ENCODE measurements around the gene MOCOS. TPM values are rescaled to one million over a fixed set of nuclear protein-coding genes. Genes with fewer than 3 reads are reported as not detected.

MOCOS gene
- total RNA-seq, 1 experiment from 2014 or later, result 3.0 TPM

DNA sequence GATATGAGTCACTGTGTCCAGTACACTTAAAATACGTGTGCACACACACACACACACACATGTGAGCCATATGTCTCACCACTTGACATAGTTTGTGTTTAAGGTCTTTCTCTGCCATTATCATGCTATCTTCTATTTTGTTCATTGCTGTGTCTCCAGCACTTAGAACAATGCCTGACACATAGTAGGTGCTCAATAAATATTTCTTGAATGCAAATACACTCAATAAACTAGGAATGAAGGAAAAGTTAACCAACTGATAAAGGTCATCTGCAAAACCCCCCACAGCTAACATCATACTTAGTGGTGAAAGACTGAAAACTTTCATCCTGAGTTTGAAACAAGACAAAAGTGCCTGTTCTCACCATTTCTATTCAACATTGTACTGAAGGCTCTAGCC lies 4.4 kb downstream of the MOCOS start:
- H3K36me3 ChIP-seq (ENCODE audit: control insufficient read depth, insufficient read depth, low read length), result no peaks in the 10 kb centered on the region
- no TSS peak for BruUV-seq (replicated peaks)
- no peak for ATAC-seq
- no peak overlapping the region for H3K27ac ChIP-seq (ENCODE audit: low read length)
- intact Hi-C loops (cut with micrococcal nuclease; ENCODE audit: unreplicated experiment), result no loop called here
- H3K4me1 ChIP-seq (ENCODE audit: control insufficient read depth, insufficient read depth, low read length), result 0 out of 2 replicates have a peak, but pooled peaks cover 5% of the 10 kb centered on the region
- ChIA-PET POLR2A (no interaction called here), CTCF (no interaction called here)
- no peak for DNase-seq (ENCODE audit: low read depth, low spot score)
- no peak overlapping the region for H3K4me3 ChIP-seq (ENCODE audit: low read depth in 2 of 2, low read length in 2 of 2)
- in situ Hi-C loops (cut with HindIII; ENCODE audit: low pct_unique_long_range_greater_than_20kb, low sequenced_read_pairs), result no loop called here
- H3K9me3 ChIP-seq (ENCODE audit: control insufficient read depth, insufficient read depth, low read depth, low read length), result no peaks in the 10 kb centered on the region
- no peaks in the 10 kb centered on the region for H3K27me3 ChIP-seq (ENCODE audit: control insufficient read depth, insufficient read depth, low read length)
- TF ChIP-seq, protein P1, sequence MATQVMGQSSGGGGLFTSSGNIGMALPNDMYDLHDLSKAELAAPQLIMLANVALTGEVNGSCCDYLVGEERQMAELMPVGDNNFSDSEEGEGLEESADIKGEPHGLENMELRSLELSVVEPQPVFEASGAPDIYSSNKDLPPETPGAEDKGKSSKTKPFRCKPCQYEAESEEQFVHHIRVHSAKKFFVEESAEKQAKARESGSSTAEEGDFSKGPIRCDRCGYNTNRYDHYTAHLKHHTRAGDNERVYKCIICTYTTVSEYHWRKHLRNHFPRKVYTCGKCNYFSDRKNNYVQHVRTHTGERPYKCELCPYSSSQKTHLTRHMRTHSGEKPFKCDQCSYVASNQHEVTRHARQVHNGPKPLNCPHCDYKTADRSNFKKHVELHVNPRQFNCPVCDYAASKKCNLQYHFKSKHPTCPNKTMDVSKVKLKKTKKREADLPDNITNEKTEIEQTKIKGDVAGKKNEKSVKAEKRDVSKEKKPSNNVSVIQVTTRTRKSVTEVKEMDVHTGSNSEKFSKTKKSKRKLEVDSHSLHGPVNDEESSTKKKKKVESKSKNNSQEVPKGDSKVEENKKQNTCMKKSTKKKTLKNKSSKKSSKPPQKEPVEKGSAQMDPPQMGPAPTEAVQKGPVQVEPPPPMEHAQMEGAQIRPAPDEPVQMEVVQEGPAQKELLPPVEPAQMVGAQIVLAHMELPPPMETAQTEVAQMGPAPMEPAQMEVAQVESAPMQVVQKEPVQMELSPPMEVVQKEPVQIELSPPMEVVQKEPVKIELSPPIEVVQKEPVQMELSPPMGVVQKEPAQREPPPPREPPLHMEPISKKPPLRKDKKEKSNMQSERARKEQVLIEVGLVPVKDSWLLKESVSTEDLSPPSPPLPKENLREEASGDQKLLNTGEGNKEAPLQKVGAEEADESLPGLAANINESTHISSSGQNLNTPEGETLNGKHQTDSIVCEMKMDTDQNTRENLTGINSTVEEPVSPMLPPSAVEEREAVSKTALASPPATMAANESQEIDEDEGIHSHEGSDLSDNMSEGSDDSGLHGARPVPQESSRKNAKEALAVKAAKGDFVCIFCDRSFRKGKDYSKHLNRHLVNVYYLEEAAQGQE (IDR thresholded peaks at IDR 0.05; ENCODE audit: insufficient read depth in 1 of 2, low read depth in 2 of 2, low read length in 1 of 2), result no peak
- TF ChIP-seq, protein P2, sequence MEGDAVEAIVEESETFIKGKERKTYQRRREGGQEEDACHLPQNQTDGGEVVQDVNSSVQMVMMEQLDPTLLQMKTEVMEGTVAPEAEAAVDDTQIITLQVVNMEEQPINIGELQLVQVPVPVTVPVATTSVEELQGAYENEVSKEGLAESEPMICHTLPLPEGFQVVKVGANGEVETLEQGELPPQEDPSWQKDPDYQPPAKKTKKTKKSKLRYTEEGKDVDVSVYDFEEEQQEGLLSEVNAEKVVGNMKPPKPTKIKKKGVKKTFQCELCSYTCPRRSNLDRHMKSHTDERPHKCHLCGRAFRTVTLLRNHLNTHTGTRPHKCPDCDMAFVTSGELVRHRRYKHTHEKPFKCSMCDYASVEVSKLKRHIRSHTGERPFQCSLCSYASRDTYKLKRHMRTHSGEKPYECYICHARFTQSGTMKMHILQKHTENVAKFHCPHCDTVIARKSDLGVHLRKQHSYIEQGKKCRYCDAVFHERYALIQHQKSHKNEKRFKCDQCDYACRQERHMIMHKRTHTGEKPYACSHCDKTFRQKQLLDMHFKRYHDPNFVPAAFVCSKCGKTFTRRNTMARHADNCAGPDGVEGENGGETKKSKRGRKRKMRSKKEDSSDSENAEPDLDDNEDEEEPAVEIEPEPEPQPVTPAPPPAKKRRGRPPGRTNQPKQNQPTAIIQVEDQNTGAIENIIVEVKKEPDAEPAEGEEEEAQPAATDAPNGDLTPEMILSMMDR (IDR thresholded peaks at IDR 0.05), result no peak
- TF ChIP-seq SIN3A (IDR thresholded peaks at IDR 0.05; ENCODE audit: borderline replicate concordance, insufficient read depth, low read depth, low read length), result no peak
- TF ChIP-seq POLR2AphosphoS5 (IDR thresholded peaks at IDR 0.05; ENCODE audit: low read depth, low read length), result no peak
- TF ChIP-seq TCF7L2 (IDR thresholded peaks at IDR 0.05; ENCODE audit: low read depth, low read length), result no peak

GRCh38 chr18:36194600-36195315 lies 7.5 kb downstream of the MOCOS start:
- ATAC-seq (no peak), DNase-seq (ENCODE audit: low read depth, low spot score) (no peak)
- no TSS peak for BruUV-seq (replicated peaks)
- no peak overlapping the region for H3K27ac ChIP-seq (ENCODE audit: low read length)
- ChIA-PET POLR2A (no interaction called here), CTCF (no interaction called here)
- H3K27me3 ChIP-seq (ENCODE audit: control insufficient read depth, insufficient read depth, low read length), result no peaks in the 10 kb centered on the region
- H3K9me3 ChIP-seq (ENCODE audit: control insufficient read depth, insufficient read depth, low read depth, low read length), result no peaks in the 10 kb centered on the region
- intact Hi-C loops (cut with micrococcal nuclease; ENCODE audit: unreplicated experiment), result no loop called here
- in situ Hi-C loops (cut with HindIII; ENCODE audit: low pct_unique_long_range_greater_than_20kb, low sequenced_read_pairs), result no loop called here
- no peaks in the 10 kb centered on the region for H3K36me3 ChIP-seq (ENCODE audit: control insufficient read depth, insufficient read depth, low read length)
- no peaks in the 10 kb centered on the region for H3K4me1 ChIP-seq (ENCODE audit: control insufficient read depth, insufficient read depth, low read length)
- no peak overlapping the region for H3K4me3 ChIP-seq (ENCODE audit: low read depth in 2 of 2, low read length in 2 of 2)
- TF ChIP-seq, protein P2 (IDR thresholded peaks at IDR 0.05), result no peak
- no peak for TF ChIP-seq SIN3A (IDR thresholded peaks at IDR 0.05; ENCODE audit: borderline replicate concordance, insufficient read depth, low read depth, low read length)
- no peak for TF ChIP-seq POLR2AphosphoS5 (IDR thresholded peaks at IDR 0.05; ENCODE audit: low read depth, low read length)
- no peak for TF ChIP-seq TCF7L2 (IDR thresholded peaks at IDR 0.05; ENCODE audit: low read depth, low read length)
- TF ChIP-seq, protein P1 (IDR thresholded peaks at IDR 0.05; ENCODE audit: insufficient read depth in 1 of 2, low read depth in 2 of 2, low read length in 1 of 2), result no peak
